Testis (tissue), 3 donors: ENCODE data around the gene KRTAP23-1. TPM values are rescaled to one million over a fixed set of nuclear protein-coding genes. Genes with fewer than 3 reads are reported as not detected.

ENCODE experiments used
- DNase-seq: peaks from one replicate; pipeline ENCODE4 v3.0.0-alpha.2; 2019
- H3K27ac ChIP-seq, 2 donors: fragments of 200-600 bp; sonication (generic); one replicate each; pipeline ENCODE4 v1.5.1; 2019
- H3K27me3 ChIP-seq: fragments of 200-600 bp; sonication (generic); one replicate; pipeline ENCODE4 v1.5.1; 2019
- H3K36me3 ChIP-seq: fragments of 200-600 bp; sonication (generic); one replicate; pipeline ENCODE4 v1.5.1; 2017; ENCODE audit warnings: low read depth; ENCODE audit errors: missing control alignments
- H3K4me1 ChIP-seq: fragments of 200-600 bp; sonication (generic); one replicate; pipeline ENCODE4 v1.5.1; 2019
- H3K4me3 ChIP-seq, 2 donors: fragments of 200-600 bp; sonication (generic); one replicate each; pipeline ENCODE4 v1.5.1; 2017 to 2019
- H3K9me3 ChIP-seq: fragments of 200-600 bp; sonication (generic); one replicate; pipeline ENCODE4 v1.5.1; 2017
- CTCF ChIP-seq, 3 experiments: fragments of 450-650 bp in 2 of 3; fragments of 200-600 bp in 1 of 3; sonication (generic) in 1 of 3; IDR thresholded peaks; one replicate each; pipeline ENCODE4 v1.5.1; 2016 to 2019; ENCODE audit warnings: antibody characterized with exemption in 3 of 3, mild to moderate bottlenecking in 2 of 3, moderate library complexity in 1 of 3
- POLR2A ChIP-seq: fragments of 450-650 bp; IDR thresholded peaks from one replicate; pipeline ENCODE4 v1.6.1; 2017; ENCODE audit warnings: antibody characterized with exemption, mild to moderate bottlenecking, moderate library complexity
- WGBS, 2 donors: methylation state at CpG; one replicate each; pipeline ENCODE4 v1.1.5; 2018; 5-methylcytosine and 5-hydroxymethylcytosine counted together
- intact Hi-C: fragments of 100-400 bp; cut with DNase I; formaldehyde crosslinking; loops from one replicate; pipeline ENCODE4 v1.15.1; 2023; ENCODE audit warnings: low total_unique reads
- microRNA-seq, 2 donors: library from miRNA; unstranded; fragments of <30 nt; microRNA quantifications; one replicate each; pipeline ENCODE4, GENCODE V29; 2016; ENCODE audit warnings: borderline number of aligned reads in 2 of 2, borderline replicate concordance in 1 of 2
- polyA plus RNA-seq: library from polyadenylated mRNA; stranded (reverse); fragments of 350-450 nt; fragmentation: Illumina TruSeq; extraction: RNeasy Lipid Tissue Mini Kit (QIAGEN cat#74804); gene quantifications from one replicate; pipeline ENCODE4 v1.2.3, GENCODE V29; 2014; ENCODE audit warnings: low read depth, low replicate concordance; ENCODE audit not compliant: insufficient read depth
- small RNA-seq, 2 donors: library from RNA; depleted of rRNA; stranded (forward); fragments of <200 nt; gene quantifications; one replicate each; pipeline ENCODE3, GENCODE V24; 2016
- total RNA-seq, 2 donors: library from RNA; depleted of rRNA; stranded (reverse); fragments of >200 nt; gene quantifications; one replicate each; pipeline ENCODE4 v1.2.3, GENCODE V29; 2016

Gene KRTAP23-1
- total and polyA plus RNA-seq, 3 donors from 2014 or later, result not detected

GRCh38 chr21:30320215-30320614, 28.2 kb downstream of the KRTAP23-1 start, which contains the start of gene KRTAP26-1:
KRTAP26-1 (minus strand) TSS chr21:30320315; CDS start chr21:30320035, 280 bp downstream.
- H3K4me3 ChIP-seq, result no peak within 1 kb of the TSS
- 75 to 83% methylated on average over 2 of the region's 2 CpGs for WGBS, 2 donors
- no peak within 1 kb of the TSS for H3K27ac ChIP-seq
- H3K36me3 ChIP-seq, result no peaks in the 10 kb centered on the region
- H3K4me1 ChIP-seq, result no peaks in the 10 kb centered on the region
- no peaks in the 10 kb centered on the region for H3K27me3 ChIP-seq
- no peak for DNase-seq
- no peaks in the 10 kb centered on the region for H3K9me3 ChIP-seq
- intact Hi-C loops, result no loop called here
- no peak for TF ChIP-seq CTCF (IDR thresholded peaks at IDR 0.05)
- no peak for TF ChIP-seq POLR2A

GRCh38 chr21:30315701-30316100, 32.7 kb downstream of the KRTAP23-1 start:
- no peaks in the 10 kb centered on the region for H3K4me1 ChIP-seq
- WGBS, 2 donors, result 89 to 96% methylated on average over 2 of the region's 2 CpGs
- no peak overlapping the region for H3K27ac ChIP-seq
- no peaks in the 10 kb centered on the region for H3K27me3 ChIP-seq
- TF ChIP-seq CTCF (IDR thresholded peaks at IDR 0.05), result no peak
- no peak for TF ChIP-seq POLR2A
- no peak overlapping the region for H3K4me3 ChIP-seq
- no peak for DNase-seq
- intact Hi-C loops, result no loop called here
- no peaks in the 10 kb centered on the region for H3K9me3 ChIP-seq
- no peaks in the 10 kb centered on the region for H3K36me3 ChIP-seq

GRCh38 chr21:30306884-30307283, 41.5 kb downstream of the KRTAP23-1 start:
- Histone ChIP-seq H3K4me1 (no peaks in the 10 kb centered on the region), H3K9me3 (no peaks in the 10 kb centered on the region), H3K27ac (no peak overlapping the region), H3K36me3 (no peaks in the 10 kb centered on the region), H3K27me3 (no peaks in the 10 kb centered on the region), H3K4me3 (no peak overlapping the region)
- TF ChIP-seq CTCF (IDR thresholded peaks at IDR 0.05) (no peak), POLR2A (no peak)
- no peak for DNase-seq
- 44 to 68% methylated on average over 2 of the region's 2 CpGs for WGBS, 2 donors
- intact Hi-C loops, result no loop called here

- DNase-seq, result no peak
- intact Hi-C loops, result no loop called here
- Histone ChIP-seq H3K36me3 (no peaks in the 10 kb centered on the region), H3K9me3 (no peaks in the 10 kb centered on the region), H3K4me1 (no peaks in the 10 kb centered on the region), H3K27ac (no peak overlapping the region), H3K27me3 (no peaks in the 10 kb centered on the region), H3K4me3 (no peak overlapping the region)
- TF ChIP-seq CTCF (IDR thresholded peaks at IDR 0.05) (no peak), POLR2A (no peak)
- WGBS, 2 donors, result 62 to 70% methylated on average over 1 of the region's 1 CpG
Observed at GRCh38 chr21:30305136-30305535, 43.3 kb downstream of the KRTAP23-1 start.

Small RNAs within 50 kb of the gene (microRNA-seq; reads per million reads assigned to microRNA genes)
- gene MIR4327, result 0 reads per million in 2 donors

Small RNAs within 50 kb of the gene (small RNA-seq; reads per million reads assigned to genes)
- 0 reads per million in 2 donors for gene KRTAP23-1
- gene MIR4327, result 0 reads per million in 2 donors

Other genes starting within 250 kb of the KRTAP23-1 start
- gene CLDN17, start 181.8 kb downstream of the KRTAP23-1 start, total RNA-seq, result not detected
- gene CLDN17, start 181.8 kb downstream of the KRTAP23-1 start, polyA plus RNA-seq, result 0.46 TPM
- not detected for gene CLDN8, start 132.5 kb downstream of the KRTAP23-1 start, total RNA-seq
- not detected for gene CLDN8, start 132.5 kb downstream of the KRTAP23-1 start, polyA plus RNA-seq
- not detected for gene KRTAP24-1, start 65.7 kb downstream of the KRTAP23-1 start, total RNA-seq
- gene KRTAP24-1, start 65.7 kb downstream of the KRTAP23-1 start, polyA plus RNA-seq, result not detected
- not detected for gene KRTAP25-1, start 59.1 kb downstream of the KRTAP23-1 start, total RNA-seq
- gene KRTAP25-1, start 59.1 kb downstream of the KRTAP23-1 start, polyA plus RNA-seq, result not detected
- under 1 TPM in 1 of 2 donors, not detected in 1; 0.37 TPM for gene KRTAP26-1, start 28.3 kb downstream of the KRTAP23-1 start, total RNA-seq
- not detected for gene KRTAP26-1, start 28.3 kb downstream of the KRTAP23-1 start, polyA plus RNA-seq
- not detected for gene KRTAP27-1, start 10.9 kb downstream of the KRTAP23-1 start, total RNA-seq
- gene KRTAP27-1, start 10.9 kb downstream of the KRTAP23-1 start, polyA plus RNA-seq, result not detected
- gene KRTAP13-2, start 23.7 kb upstream of the KRTAP23-1 start, total RNA-seq, result not detected
- not detected for gene KRTAP13-2, start 23.7 kb upstream of the KRTAP23-1 start, polyA plus RNA-seq
- not detected for gene KRTAP13-1, start 47.4 kb upstream of the KRTAP23-1 start, total RNA-seq
- not detected for gene KRTAP13-1, start 47.4 kb upstream of the KRTAP23-1 start, polyA plus RNA-seq
- gene KRTAP13-3, start 77.3 kb upstream of the KRTAP23-1 start, total RNA-seq, result not detected
- gene KRTAP13-3, start 77.3 kb upstream of the KRTAP23-1 start, polyA plus RNA-seq, result not detected
- not detected for gene KRTAP13-4, start 81.6 kb upstream of the KRTAP23-1 start, total RNA-seq
- gene KRTAP13-4, start 81.6 kb upstream of the KRTAP23-1 start, polyA plus RNA-seq, result not detected
- not detected for gene KRTAP15-1, start 91.7 kb upstream of the KRTAP23-1 start, total RNA-seq
- not detected for gene KRTAP15-1, start 91.7 kb upstream of the KRTAP23-1 start, polyA plus RNA-seq
- gene KRTAP19-1, start 131.8 kb upstream of the KRTAP23-1 start, total RNA-seq, result not detected
- gene KRTAP19-1, start 131.8 kb upstream of the KRTAP23-1 start, polyA plus RNA-seq, result not detected
- gene KRTAP19-2, start 138.8 kb upstream of the KRTAP23-1 start, total RNA-seq, result not detected
- gene KRTAP19-2, start 138.8 kb upstream of the KRTAP23-1 start, polyA plus RNA-seq, result not detected
- not detected for gene KRTAP19-3, start 143.4 kb upstream of the KRTAP23-1 start, total RNA-seq
- not detected for gene KRTAP19-3, start 143.4 kb upstream of the KRTAP23-1 start, polyA plus RNA-seq
- gene KRTAP19-4, start 148.6 kb upstream of the KRTAP23-1 start, total RNA-seq, result not detected
- not detected for gene KRTAP19-4, start 148.6 kb upstream of the KRTAP23-1 start, polyA plus RNA-seq
- gene KRTAP19-5, start 153.5 kb upstream of the KRTAP23-1 start, total RNA-seq, result not detected
- gene KRTAP19-5, start 153.5 kb upstream of the KRTAP23-1 start, polyA plus RNA-seq, result not detected
- gene KRTAP19-6, start 193.3 kb upstream of the KRTAP23-1 start, total RNA-seq, result not detected
- gene KRTAP19-6, start 193.3 kb upstream of the KRTAP23-1 start, polyA plus RNA-seq, result not detected
- gene KRTAP19-7, start 212.7 kb upstream of the KRTAP23-1 start, total RNA-seq, result not detected
- gene KRTAP19-7, start 212.7 kb upstream of the KRTAP23-1 start, polyA plus RNA-seq, result not detected
- gene KRTAP22-2, start 241.8 kb upstream of the KRTAP23-1 start, total RNA-seq, result not detected
- gene KRTAP22-2, start 241.8 kb upstream of the KRTAP23-1 start, polyA plus RNA-seq, result not detected
- gene KRTAP6-3, start 243.8 kb upstream of the KRTAP23-1 start, total RNA-seq, result 1 to 10 TPM in 1 of 2 donors, under 1 TPM in 1; 0.99 to 1.3 TPM
- gene KRTAP6-3, start 243.8 kb upstream of the KRTAP23-1 start, polyA plus RNA-seq, result not detected